NOMO-1 treated with DMSO at 0.1 percent for 48 hours (cell line): ENCODE data around the gene C16orf96.

Source experiments
- DNase-seq: peaks from one replicate; lab custom pipeline; 2025; ENCODE audit not compliant: unreplicated experiment; lab: John Stamatoyannopoulos, UW

The C16orf96 gene

GRCh38 chr16:4641895-4642294 lies 85.8 kb downstream of the C16orf96 start:
- no peak for DNase-seq

- DNase-seq, result no peak
Observed at GRCh38 chr16:4646773-4647643, 90.9 kb downstream of the C16orf96 start.

GRCh38 chr16:4647644-4647980 lies 91.5 kb downstream of the C16orf96 start:
- DNase-seq, result no peak

- DNase-seq, result no peak
Observed at GRCh38 chr16:4648917-4649316, 92.8 kb downstream of the C16orf96 start.

- no peak for DNase-seq
Observed at GRCh38 chr16:4649744-4650442, 93.8 kb downstream of the C16orf96 start.
